Measurements from ENCODE around the gene UBFD1.
"Not testable (repeated sequence)": the region's sequence is repeated elsewhere in the genome, so short reads cannot be mapped to it uniquely, and the experiment has no call there.

The UBFD1 gene

DNA sequence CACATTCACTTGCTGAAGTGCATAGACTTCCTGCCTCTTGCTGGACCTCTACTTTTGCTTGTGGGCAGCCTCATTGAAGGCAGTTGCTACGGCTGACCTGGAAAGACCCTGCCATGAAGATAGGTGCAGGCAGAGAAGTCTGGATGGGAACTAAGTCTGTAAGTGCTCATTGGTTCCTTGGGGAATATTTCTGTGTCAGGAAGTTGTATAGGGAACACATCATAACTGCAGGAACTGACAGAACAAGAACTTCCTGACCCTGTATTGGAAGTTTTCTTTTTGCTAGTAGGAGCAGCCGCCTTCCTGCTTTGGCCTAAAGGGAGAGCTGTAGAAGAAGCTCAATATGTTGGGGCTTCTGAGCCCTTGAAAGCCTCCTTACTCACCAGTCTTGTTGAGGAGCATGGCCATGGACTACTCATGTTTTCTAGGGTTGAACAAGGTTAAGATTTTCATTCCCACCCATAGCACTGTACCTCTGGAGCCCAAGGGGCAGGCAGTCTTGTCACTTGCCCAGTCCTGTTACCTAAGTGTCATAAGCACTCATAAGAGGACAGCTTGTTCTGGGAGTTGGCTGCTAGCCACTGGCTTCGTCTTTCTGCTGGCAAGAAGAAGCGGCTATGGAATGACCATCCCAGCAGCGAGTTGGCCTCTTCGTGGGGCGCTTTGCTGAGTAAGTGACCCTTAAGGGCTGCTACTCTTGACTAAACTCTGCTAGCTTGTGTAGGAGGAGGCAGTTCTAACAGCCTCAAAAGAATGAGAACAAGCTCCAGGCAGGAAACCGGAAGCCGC lies 7.2 kb downstream of the UBFD1 start:
- no peak for FAIRE-seq
- DNase-seq (ENCODE audit: low spot score): no peak

GRCh38 chr16:23566724-23567123 lies 9.2 kb downstream of the UBFD1 start:
- FAIRE-seq (no peak), DNase-seq (ENCODE audit: low spot score) (no peak)

DNA sequence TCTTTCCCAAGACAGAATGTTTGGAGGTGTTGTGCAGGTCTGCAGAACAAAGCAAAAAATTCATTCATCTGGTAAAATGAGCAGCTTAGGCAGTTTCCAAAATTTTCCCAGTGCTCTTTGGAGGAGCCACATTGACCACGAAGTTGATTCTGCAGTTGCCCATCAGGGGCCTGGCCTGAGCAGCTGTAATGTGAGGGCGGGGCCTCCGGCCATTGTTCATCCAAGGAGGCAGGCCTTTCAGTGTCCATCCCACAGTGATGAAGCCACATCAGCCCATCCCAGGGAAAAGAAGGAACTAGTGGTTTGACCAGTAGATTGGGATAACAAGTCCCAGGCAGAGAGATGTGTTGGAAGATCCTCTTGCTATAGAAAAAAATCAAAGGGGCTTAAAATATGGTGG lies 10.1 kb downstream of the UBFD1 start:
- FAIRE-seq (no peak), DNase-seq (ENCODE audit: low spot score) (no peak)

DNA sequence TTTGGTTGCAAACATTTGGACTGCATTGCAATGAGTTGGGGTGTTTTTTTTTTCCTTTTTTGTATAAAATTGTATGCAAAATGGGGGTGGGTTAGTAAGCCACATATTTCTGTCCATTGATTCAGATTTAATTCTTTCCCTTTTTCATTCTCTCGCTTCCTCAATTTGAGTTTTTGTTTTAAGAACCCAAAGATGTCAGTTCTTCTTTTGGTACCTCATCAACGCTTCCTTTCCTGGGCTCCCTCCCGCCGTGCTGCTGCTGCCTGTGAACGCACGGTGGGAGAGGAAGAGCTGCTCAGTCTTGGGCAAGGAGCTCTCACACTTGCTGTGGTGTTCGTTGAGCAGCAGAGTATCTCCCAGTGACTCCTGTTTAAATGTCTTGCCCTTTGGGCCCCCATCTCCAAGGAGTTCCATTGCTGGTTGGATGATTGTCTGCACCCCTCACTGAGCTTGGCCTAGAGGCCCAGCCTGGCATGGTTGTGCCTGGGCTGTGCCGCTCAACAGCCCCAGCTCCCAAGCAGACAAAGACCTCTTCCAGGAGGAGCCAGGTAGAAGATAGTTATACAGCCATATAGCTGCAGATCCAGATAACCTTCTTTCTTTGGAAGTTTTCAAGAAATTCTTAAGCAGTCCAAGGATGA lies 13.6 kb downstream of the UBFD1 start:
- no peak for DNase-seq (ENCODE audit: low spot score)
- FAIRE-seq: no peak

- DNase-seq (ENCODE audit: low spot score) (no peak), FAIRE-seq (no peak)
Measured at GRCh38 chr16:23571895-23572294, 14.4 kb downstream of the UBFD1 start.

- DNase-seq (ENCODE audit: low spot score): no peak
- no peak for FAIRE-seq
Measured at GRCh38 chr16:23572394-23572793, 14.9 kb downstream of the UBFD1 start.

- no peak for FAIRE-seq
Measured at GRCh38 chr16:23573817-23574216, 16.3 kb downstream of the UBFD1 start.

DNA sequence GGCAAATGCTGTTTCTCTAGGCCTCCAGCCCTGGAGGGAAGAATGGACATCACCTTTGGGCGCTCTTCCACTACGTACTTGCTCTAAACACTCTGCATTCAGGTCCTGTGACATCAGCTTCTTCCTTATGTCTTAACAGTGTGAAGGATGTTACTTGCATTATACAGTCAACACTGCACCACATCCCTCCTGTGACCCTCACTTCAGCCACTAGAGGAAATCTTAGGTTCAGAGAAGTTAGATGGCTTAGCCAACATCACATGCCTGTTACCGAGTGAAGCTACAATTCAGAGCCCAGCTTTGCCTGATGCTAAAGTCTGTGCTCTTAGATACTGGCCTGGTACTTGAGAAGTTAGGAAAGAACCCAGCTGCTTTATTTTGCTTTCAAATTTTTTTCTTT lies 18.3 kb downstream of the UBFD1 start:
- FAIRE-seq: no peak
- DNase-seq (ENCODE audit: low spot score): no peak

More at GRCh38 chr16:23573817-23574216, 16.3 kb downstream of the UBFD1 start:
- no peak for DNase-seq (ENCODE audit: low spot score)

DNA sequence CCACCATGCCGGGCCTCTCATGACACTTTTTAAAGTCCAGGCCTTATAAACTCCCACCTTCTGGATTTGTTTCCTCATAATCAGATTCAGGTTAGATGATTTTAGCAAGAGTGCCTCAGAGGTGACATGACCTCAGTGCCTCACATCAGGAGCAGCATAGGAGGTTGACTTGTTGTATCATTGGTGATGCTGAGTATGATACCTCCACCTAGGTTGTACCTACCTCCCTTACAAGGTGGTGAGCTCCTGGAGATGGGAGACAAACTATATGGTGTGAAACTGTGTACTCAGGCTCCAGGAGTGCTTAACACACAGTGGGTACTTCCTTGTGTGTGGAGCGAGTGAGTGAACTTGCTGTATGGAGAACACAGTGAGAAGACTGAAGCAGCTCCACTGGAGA lies 20.0 kb downstream of the UBFD1 start:
- DNase-seq (ENCODE audit: low spot score) (no peak), FAIRE-seq (no peak)

GRCh38 chr16:23578101-23578830 lies 20.7 kb downstream of the UBFD1 start:
- FAIRE-seq (no peak), DNase-seq (ENCODE audit: low spot score) (no peak)

DNA sequence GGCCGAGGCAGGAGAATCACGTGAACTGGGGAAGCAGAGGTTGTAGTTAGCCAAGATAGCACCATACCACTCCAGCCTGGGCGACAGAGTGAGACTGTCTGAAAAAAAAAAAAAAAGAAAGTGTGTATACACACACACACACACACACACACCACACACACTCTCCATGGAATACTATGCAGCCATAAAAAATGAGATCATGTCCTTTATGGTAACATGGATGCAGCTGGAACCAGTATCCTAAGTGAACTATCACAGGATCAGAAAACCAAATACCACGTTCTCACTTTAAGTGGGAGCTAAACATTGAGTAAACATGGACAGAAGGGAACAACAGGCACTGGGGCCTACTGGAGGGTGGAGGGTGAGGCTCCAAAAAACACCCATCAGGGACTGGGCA lies 21.8 kb downstream of the UBFD1 start:
- DNase-seq (ENCODE audit: low spot score) (no peak), FAIRE-seq (no peak)

DNA sequence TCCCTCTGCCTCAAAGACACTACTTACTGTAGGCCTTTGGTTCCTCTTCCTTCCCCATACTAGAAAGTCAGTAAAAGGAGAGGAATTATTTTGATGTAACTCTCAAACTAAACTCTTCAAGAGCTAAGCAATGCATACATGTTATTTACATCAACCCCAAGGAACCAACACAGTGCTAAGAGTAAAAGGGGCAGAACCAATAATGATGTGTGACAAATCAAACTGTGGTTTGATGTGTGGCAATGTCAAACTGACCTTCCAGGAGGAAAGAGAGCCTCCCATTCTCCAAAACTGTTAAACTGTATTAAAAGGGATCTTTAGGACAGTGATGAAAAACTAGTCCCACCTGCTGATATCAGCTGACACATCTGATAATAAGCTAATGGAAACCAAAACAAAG lies 22.9 kb downstream of the UBFD1 start:
- FAIRE-seq: no peak
- no peak for DNase-seq (ENCODE audit: low spot score)

DNA sequence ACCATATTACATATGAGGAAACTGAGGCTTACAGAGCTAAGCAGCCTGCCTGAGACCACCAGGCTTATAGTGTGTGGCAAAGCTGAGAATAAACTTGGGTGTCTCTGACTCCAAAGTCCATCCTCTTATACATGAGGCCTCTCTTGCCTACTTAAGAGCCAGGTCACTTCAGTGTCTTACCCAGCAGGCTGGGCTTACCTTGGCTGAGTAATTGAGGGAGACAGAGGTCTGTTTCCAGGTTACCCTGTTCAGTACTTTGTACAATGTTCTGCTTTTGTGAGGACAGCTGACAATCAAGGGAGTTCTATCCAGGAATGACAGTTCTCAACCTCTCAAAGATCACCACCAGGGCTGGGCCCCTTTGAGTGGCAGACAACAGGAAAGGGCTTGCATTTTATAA lies 24.2 kb downstream of the UBFD1 start:
- FAIRE-seq (no peak), DNase-seq (ENCODE audit: low spot score) (no peak)

- FAIRE-seq; DNase-seq (ENCODE audit: low spot score): not testable (repeated sequence)
Measured at GRCh38 chr16:23583271-23583670, 25.7 kb downstream of the UBFD1 start.

DNA sequence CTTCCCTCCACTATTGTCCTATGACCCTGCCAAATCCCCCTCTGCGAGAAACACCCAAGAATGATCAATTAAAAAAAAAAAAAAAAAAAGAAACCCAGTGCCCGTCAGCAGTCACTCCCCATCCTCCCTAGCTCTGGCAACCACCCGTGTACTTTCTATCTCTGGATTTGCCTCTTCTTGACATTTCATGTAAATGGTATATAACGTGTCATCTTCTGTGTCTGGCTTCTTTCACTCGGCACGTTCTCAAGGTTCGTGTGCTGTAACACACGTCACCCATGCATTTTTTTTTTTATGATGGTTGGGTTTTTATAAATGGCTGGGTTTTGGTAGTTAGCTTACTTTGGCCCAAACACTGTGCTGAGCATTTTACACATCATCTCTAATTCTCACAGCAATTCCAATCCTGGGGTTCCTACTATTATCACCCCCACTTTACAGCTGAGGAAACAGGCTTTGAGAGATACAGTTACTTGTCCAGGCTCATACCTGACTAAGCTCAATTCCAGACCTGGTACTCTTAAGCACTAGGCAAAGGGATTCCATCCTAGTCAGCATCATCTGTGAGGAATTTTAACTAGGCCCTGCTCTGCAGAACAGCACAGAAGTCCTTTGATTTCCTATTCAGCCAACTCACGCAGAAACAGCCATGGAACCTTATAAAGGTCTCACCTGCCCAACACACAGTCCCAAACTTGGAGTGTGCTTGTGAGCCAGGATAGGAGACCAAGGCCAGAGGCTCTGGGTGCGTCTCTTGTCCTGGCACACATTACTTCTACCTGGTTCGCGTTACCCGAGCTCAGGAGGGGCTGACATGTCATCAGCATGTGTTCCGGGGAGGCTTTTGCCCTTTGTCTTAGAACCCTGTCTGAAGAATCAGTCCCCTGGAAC lies 26.9 kb downstream of the UBFD1 start:
- FAIRE-seq (no peak), DNase-seq (ENCODE audit: low spot score) (no peak)

- FAIRE-seq: no peak
Measured at GRCh38 chr16:23587726-23588125, 30.2 kb downstream of the UBFD1 start.

DNA sequence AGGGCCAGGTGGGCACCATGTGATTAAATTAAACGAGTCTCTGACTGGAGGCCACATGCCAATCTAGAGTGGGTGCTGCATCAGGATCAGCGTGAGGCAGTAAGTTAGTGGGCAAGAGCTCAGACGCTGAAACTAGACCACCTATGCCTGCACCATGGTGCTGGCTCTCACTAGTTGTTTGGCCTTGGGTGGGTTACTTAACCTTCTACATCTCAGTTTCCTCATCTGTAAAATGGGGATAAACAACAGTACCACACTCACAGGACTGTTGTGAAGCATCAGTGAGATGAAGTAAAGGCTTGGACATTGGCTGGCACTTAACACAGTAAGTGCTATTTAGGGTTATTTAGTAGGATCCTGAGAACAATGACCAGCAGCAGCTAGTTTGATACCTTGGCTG lies 32.7 kb downstream of the UBFD1 start:
- FAIRE-seq: no peak
- no peak for DNase-seq (ENCODE audit: low spot score)

More at GRCh38 chr16:23587726-23588125, 30.2 kb downstream of the UBFD1 start:
- DNase-seq (ENCODE audit: low spot score): no peak

- DNase-seq (ENCODE audit: low spot score): no peak
- no peak for FAIRE-seq
Measured at GRCh38 chr16:23594186-23594585, 36.7 kb downstream of the UBFD1 start.

GRCh38 chr16:23595246-23595950 lies 37.9 kb downstream of the UBFD1 start:
- DNase-seq (ENCODE audit: low spot score) (no peak), FAIRE-seq (no peak)

GRCh38 chr16:23595951-23596720 lies 38.6 kb downstream of the UBFD1 start, which contains the start of gene NDUFAB1:
Gene NDUFAB1 (minus strand): TSS chr16:23596316. CDS start chr16:23596290, 26 bp downstream.
- FAIRE-seq (no peak), DNase-seq (ENCODE audit: low spot score) (peak; percentile 90)

Measured in urothelium cell line (cell line).